HG03354 (cell line): ENCODE measurements around the gene ELP2.

ENCODE experiments used
- ATAC-seq: cut with Tn5 transposase; IDR thresholded peaks from one replicate; pipeline ENCODE4 v1.9.1; 2021; ENCODE audit warnings: mild to moderate bottlenecking; ENCODE audit not compliant: unreplicated experiment, poor library complexity, severe bottlenecking

ELP2 gene

GRCh38 chr18:36211612-36212065 lies 81.9 kb downstream of the ELP2 start:
- no peak for ATAC-seq

GRCh38 chr18:36212301-36213171 lies 82.8 kb downstream of the ELP2 start:
- no peak for ATAC-seq

GRCh38 chr18:36214811-36215210 lies 85.1 kb downstream of the ELP2 start:
- no peak for ATAC-seq

- no peak for ATAC-seq
Measured at GRCh38 chr18:36215577-36215976, 85.9 kb downstream of the ELP2 start.

GRCh38 chr18:36217348-36217747 lies 87.6 kb downstream of the ELP2 start:
- ATAC-seq, result no peak

GRCh38 chr18:36229188-36229587 lies 99.5 kb downstream of the ELP2 start:
- no peak for ATAC-seq
